Ovary (tissue), 3 donors: ENCODE data around the gene RDH12.

Source experiments
- CTCF ChIP-seq, 3 donors: fragments of 450-650 bp in 2 of 3; fragments of 200-600 bp in 1 of 3; IDR thresholded peaks; one replicate each; pipeline versions ENCODE4 v1.5.1 to v1.8.0; 2016 to 2022; ENCODE audit warnings: antibody characterized with exemption in 3 of 3, mild to moderate bottlenecking in 1 of 3
- EP300 ChIP-seq: sonication (generic); formaldehyde crosslinking; IDR thresholded peaks from one replicate; pipeline ENCODE4 v1.6.1; 2017; ENCODE audit warnings: antibody characterized with exemption
- POLR2A ChIP-seq: fragments of 450-650 bp; IDR thresholded peaks from one replicate; pipeline ENCODE4 v1.6.1; 2017; ENCODE audit warnings: antibody characterized with exemption, mild to moderate bottlenecking, moderate library complexity
- donor health status: DM: no; HTN: no; CAD: no.

- TF ChIP-seq CTCF (IDR thresholded peaks at IDR 0.05) (no peak), POLR2A (no peak), EP300 (no peak)
Measured at GRCh38 chr14:67718265-67718664, 16.6 kb downstream of the RDH12 start.
